ENCODE results near the gene IFT74. TPM values are rescaled to one million over a fixed set of nuclear protein-coding genes. Genes with fewer than 3 reads are reported as not detected.

IFT74 gene
- total and polyA plus RNA-seq, 10 of the 15 experiments (the other 5 are each of a cell fraction or from before 2014, with no cell fraction given), result 7.6 to 15.4 (median 12.3) TPM

- TF ChIP-seq ZNF687 (IDR thresholded peaks at IDR 0.05), result no peak
- TF ChIP-seq ZBTB33 (IDR thresholded peaks at IDR 0.05), result no peak
These were observed 103.7 kb downstream of the IFT74 start (continued) for GRCh38 chr9:27059907-27060306.

GRCh38 chr9:27065288-27065687 is 109.1 kb downstream of the IFT74 start:
- no TSS peak for BruUV-seq (replicated peaks)
- ChIA-PET SMC1A (ENCODE audit: uncharacterized antibody, unreplicated experiment) (no interaction called here), RAD21 (ENCODE audit: unreplicated experiment) (no interaction called here), POLR2A (no interaction called here), CTCF (no interaction called here)
- H3K4me1 ChIP-seq (ENCODE audit: control insufficient read depth, insufficient read depth, low read length), result no peaks in the 10 kb centered on the region
- in situ Hi-C loops (cut with MboI), result no loop called here
- no peak overlapping the region for H3K4me3 ChIP-seq
- H3K79me2 ChIP-seq (ENCODE audit: control insufficient read depth, insufficient read depth, low read length), result no peaks in the 10 kb centered on the region
- ATAC-seq (no peak), DNase-seq (ENCODE audit: low read depth, low spot score) (no peak), FAIRE-seq (no peak)
- TF ChIP-seq ELK1 (IDR thresholded peaks at IDR 0.05; ENCODE audit: low read depth, low read length), result no peak
- TF ChIP-seq CTCF (IDR thresholded peaks at IDR 0.05 in 2 of 3, conservative IDR thresholded peaks at IDR 0.05 in 1 of 3; ENCODE audit: control insufficient read depth in 2 of 3, extremely low read depth in 1 of 3, insufficient read depth in 1 of 3, low read depth in 3 of 3, low read length in 3 of 3), result no peak
- TF ChIP-seq NFYA (IDR thresholded peaks at IDR 0.05; ENCODE audit: borderline replicate concordance, low read depth, low read length), result no peak
- no peak for TF ChIP-seq ZNF24 (IDR thresholded peaks at IDR 0.05)
- no peak for TF ChIP-seq FOXK2 (IDR thresholded peaks at IDR 0.05)
- no peak for TF ChIP-seq ATF7 (IDR thresholded peaks at IDR 0.05; ENCODE audit: low read depth)
- TF ChIP-seq CREB1 (IDR thresholded peaks at IDR 0.05; ENCODE audit: low read depth), result no peak
- no peak for TF ChIP-seq JUND (IDR thresholded peaks at IDR 0.05; ENCODE audit: low read depth, low read length)
- no peak for TF ChIP-seq NR2F1 (conservative IDR thresholded peaks at IDR 0.05)
- TF ChIP-seq CHD4 (IDR thresholded peaks at IDR 0.05), result no peak
- no peak overlapping the region for H3K27ac ChIP-seq (ENCODE audit: control insufficient read depth, insufficient read depth)
- 44% methylated on average over 1 of the region's 1 CpG for WGBS (ENCODE audit: insufficient coverage, insufficient replicate concordance, low lambda C conversion rate, missing lambda C conversion rate)
- no peak overlapping the region for H3K4me2 ChIP-seq (ENCODE audit: control insufficient read depth, insufficient read depth)
- H3K9ac ChIP-seq (ENCODE audit: control insufficient read depth, insufficient read depth, low read length), result no peak overlapping the region
- H3K27me3 ChIP-seq (replicated peaks in 1 of 2; ENCODE audit: control insufficient read depth in 2 of 2, insufficient read depth in 2 of 2, low read length in 1 of 2), result no peaks in the 10 kb centered on the region
- peaks cover 0 to 2% of the 10 kb centered on the region in 2 experiments; a peak in 1 of 4 replicates for H3K36me3 ChIP-seq (ENCODE audit: control insufficient read depth in 2 of 2, insufficient read depth in 2 of 2, low read length in 1 of 2)
- H3K9me3 ChIP-seq (replicated peaks; ENCODE audit: control insufficient read depth, insufficient read depth, low read length), result no peaks in the 10 kb centered on the region
- no peak overlapping the region for H2AFZ ChIP-seq (ENCODE audit: control insufficient read depth, low read depth, low read length)
- intact Hi-C loops (cut with micrococcal nuclease; ENCODE audit: unreplicated experiment), result no loop called here
- no peaks in the 10 kb centered on the region for H4K20me1 ChIP-seq (ENCODE audit: control insufficient read depth, insufficient read depth)

Data from GM12878 (cell line).